ENCODE measurements around the gene ACAA1. TPM values are rescaled to one million over a fixed set of nuclear protein-coding genes. Genes with fewer than 3 reads are reported as not detected.
A peak's percentile ranks its signal among the peaks of the same experiment; 100 is the strongest.

The ACAA1 gene
- polyA plus RNA-seq, 3 donors from 2014 or later, result 74.8 to 113 (median 82.8) TPM

- Mint-ChIP-seq H3K9me3 (no peaks in the 10 kb centered on the region), H3K4me1 (peaks cover 0 to 2% of the 10 kb centered on the region in 2 donors), H3K27me3 (ENCODE audit: low read depth in 3 of 3) (peaks cover 0 to 11% (median 3%) of the 10 kb centered on the region in 3 donors), H3K27ac (peak overlapping the region in 5 of 6 donors; percentile 20 to 77 (median 53)), H3K4me3 (no peak overlapping the region), H3K36me3 (peaks cover 0 to 13% (median 6%) of the 10 kb centered on the region in 3 donors)
- DNase-seq, result no peak
Observed at GRCh38 chr3:38118421-38119247, 18.3 kb downstream of the ACAA1 start.

- H3K27me3 Mint-ChIP-seq (ENCODE audit: low read depth in 3 of 3), result peaks cover 0 to 11% (median 3%) of the 10 kb centered on the region in 3 donors
- H3K4me1 Mint-ChIP-seq, result peaks cover 0 to 2% of the 10 kb centered on the region in 2 donors
- H3K36me3 Mint-ChIP-seq, result peaks cover 0 to 9% (median 5%) of the 10 kb centered on the region in 3 donors
- H3K27ac Mint-ChIP-seq, result peak overlapping the region in 2 of 6 donors; percentile 13 to 26
- DNase-seq, result peak; percentile 38 to 66 (median 44)
- H3K9me3 Mint-ChIP-seq, result no peaks in the 10 kb centered on the region
- H3K4me3 Mint-ChIP-seq, result no peak overlapping the region
Observed at GRCh38 chr3:38117748-38118420, 19.0 kb downstream of the ACAA1 start.

- Mint-ChIP-seq H3K4me3 (no peak overlapping the region), H3K27ac (no peak overlapping the region), H3K9me3 (no peaks in the 10 kb centered on the region), H3K4me1 (peaks cover 0 to 2% of the 10 kb centered on the region in 2 donors), H3K27me3 (ENCODE audit: low read depth in 3 of 3) (peaks cover 0 to 11% (median 5%) of the 10 kb centered on the region in 3 donors), H3K36me3 (peaks cover 0 to 4% (median 0%) of the 10 kb centered on the region in 3 donors)
- DNase-seq, result no peak
Observed at GRCh38 chr3:38117163-38117716, 19.7 kb downstream of the ACAA1 start.

- Mint-ChIP-seq H3K4me3 (no peak overlapping the region), H3K27ac (no peak overlapping the region), H3K9me3 (no peaks in the 10 kb centered on the region), H3K36me3 (no peaks in the 10 kb centered on the region), H3K4me1 (peaks cover 0 to 2% of the 10 kb centered on the region in 2 donors), H3K27me3 (ENCODE audit: low read depth in 3 of 3) (peaks cover 0 to 11% (median 5%) of the 10 kb centered on the region in 3 donors)
- no peak for DNase-seq
Observed at GRCh38 chr3:38116471-38117162, 20.3 kb downstream of the ACAA1 start.

- Mint-ChIP-seq H3K27ac (peak overlapping the region in 4 of 6 donors; percentile 9 to 42 (median 16)), H3K9me3 (no peaks in the 10 kb centered on the region), H3K4me3 (no peak overlapping the region), H3K36me3 (no peaks in the 10 kb centered on the region), H3K4me1 (peaks cover 0 to 2% of the 10 kb centered on the region in 2 donors), H3K27me3 (ENCODE audit: low read depth in 3 of 3) (peaks cover 0 to 11% (median 5%) of the 10 kb centered on the region in 3 donors)
- DNase-seq, result no peak
Observed at GRCh38 chr3:38115645-38116427, 21.1 kb downstream of the ACAA1 start.

- no peak for DNase-seq
- no peaks in the 10 kb centered on the region for H3K9me3 Mint-ChIP-seq
- peaks cover 0 to 11% (median 5%) of the 10 kb centered on the region in 3 donors for H3K27me3 Mint-ChIP-seq (ENCODE audit: low read depth in 3 of 3)
- H3K4me1 Mint-ChIP-seq, result peaks cover 0 to 2% of the 10 kb centered on the region in 2 donors
- H3K4me3 Mint-ChIP-seq, result no peak overlapping the region
- H3K27ac Mint-ChIP-seq, result peak overlapping the region in 1 of 6 donors; percentile 9
- no peaks in the 10 kb centered on the region for H3K36me3 Mint-ChIP-seq
Observed at GRCh38 chr3:38114875-38115644, 21.9 kb downstream of the ACAA1 start.

GRCh38 chr3:38114052-38114874 is 22.7 kb downstream of the ACAA1 start:
- H3K4me3 Mint-ChIP-seq, result no peak overlapping the region
- DNase-seq, result no peak
- H3K9me3 Mint-ChIP-seq, result no peaks in the 10 kb centered on the region

GRCh38 chr3:38112378-38112761 is 24.6 kb downstream of the ACAA1 start:
- DNase-seq, result no peak
- Mint-ChIP-seq H3K9me3 (no peaks in the 10 kb centered on the region), H3K27me3 (ENCODE audit: low read depth in 3 of 3) (peaks cover 0 to 5% (median 1%) of the 10 kb centered on the region in 3 donors), H3K4me3 (no peak overlapping the region), H3K36me3 (no peaks in the 10 kb centered on the region), H3K27ac (no peak overlapping the region), H3K4me1 (no peaks in the 10 kb centered on the region)

More at GRCh38 chr3:38114052-38114874, 22.7 kb downstream of the ACAA1 start:
- H3K27me3 Mint-ChIP-seq (ENCODE audit: low read depth in 3 of 3), result peaks cover 0 to 8% (median 5%) of the 10 kb centered on the region in 3 donors
- H3K4me1 Mint-ChIP-seq, result peaks cover 0 to 2% of the 10 kb centered on the region in 2 donors
- no peaks in the 10 kb centered on the region for H3K36me3 Mint-ChIP-seq
- H3K27ac Mint-ChIP-seq, result no peak overlapping the region

GRCh38 chr3:38111696-38112377 is 25.1 kb downstream of the ACAA1 start:
- H3K27ac Mint-ChIP-seq, result no peak overlapping the region
- no peak for DNase-seq
- H3K4me1 Mint-ChIP-seq, result no peaks in the 10 kb centered on the region
- no peak overlapping the region for H3K4me3 Mint-ChIP-seq
- no peaks in the 10 kb centered on the region for H3K36me3 Mint-ChIP-seq
- no peaks in the 10 kb centered on the region for H3K9me3 Mint-ChIP-seq
- H3K27me3 Mint-ChIP-seq (ENCODE audit: low read depth in 3 of 3), result peaks cover 0 to 3% (median 1%) of the 10 kb centered on the region in 3 donors

- Mint-ChIP-seq H3K4me3 (no peak overlapping the region), H3K27me3 (ENCODE audit: low read depth in 3 of 3) (peaks cover 0 to 3% (median 1%) of the 10 kb centered on the region in 3 donors), H3K27ac (no peak overlapping the region), H3K36me3 (no peaks in the 10 kb centered on the region), H3K9me3 (no peaks in the 10 kb centered on the region), H3K4me1 (no peaks in the 10 kb centered on the region)
- no peak for DNase-seq
Observed at GRCh38 chr3:38111201-38111600, 25.7 kb downstream of the ACAA1 start.

- Mint-ChIP-seq H3K36me3 (peaks cover 3 to 4% (median 4%) of the 10 kb centered on the region in 3 donors), H3K27me3 (ENCODE audit: low read depth in 3 of 3) (peaks cover 0 to 3% (median 1%) of the 10 kb centered on the region in 3 donors), H3K27ac (no peak overlapping the region), H3K4me1 (no peaks in the 10 kb centered on the region), H3K9me3 (peaks cover 0 to 5% (median 3%) of the 10 kb centered on the region in 6 donors), H3K4me3 (no peak overlapping the region)
- no peak for DNase-seq
Observed at GRCh38 chr3:38110314-38111050, 26.4 kb downstream of the ACAA1 start.
